Activated CD8-positive, alpha-beta memory T cell treated with anti-CD3 and anti-CD28 coated beads for 1 hour (primary cell): ENCODE measurements around the gene FAM200C.

Source experiments
- DNase-seq, 2 donors: peaks; one replicate each; pipeline ENCODE4 v3.0.0-alpha.2; 2020; ENCODE audit warnings: low read depth in 1 of 2; ENCODE audit errors: extremely low read depth in 1 of 2

The FAM200C gene

GRCh38 chr5:160420331-160420610, 20.4 kb upstream of the FAM200C start:
- DNase-seq = no peak

- no peak for DNase-seq
Measured at GRCh38 chr5:160419458-160420330, 19.8 kb upstream of the FAM200C start.

DNA sequence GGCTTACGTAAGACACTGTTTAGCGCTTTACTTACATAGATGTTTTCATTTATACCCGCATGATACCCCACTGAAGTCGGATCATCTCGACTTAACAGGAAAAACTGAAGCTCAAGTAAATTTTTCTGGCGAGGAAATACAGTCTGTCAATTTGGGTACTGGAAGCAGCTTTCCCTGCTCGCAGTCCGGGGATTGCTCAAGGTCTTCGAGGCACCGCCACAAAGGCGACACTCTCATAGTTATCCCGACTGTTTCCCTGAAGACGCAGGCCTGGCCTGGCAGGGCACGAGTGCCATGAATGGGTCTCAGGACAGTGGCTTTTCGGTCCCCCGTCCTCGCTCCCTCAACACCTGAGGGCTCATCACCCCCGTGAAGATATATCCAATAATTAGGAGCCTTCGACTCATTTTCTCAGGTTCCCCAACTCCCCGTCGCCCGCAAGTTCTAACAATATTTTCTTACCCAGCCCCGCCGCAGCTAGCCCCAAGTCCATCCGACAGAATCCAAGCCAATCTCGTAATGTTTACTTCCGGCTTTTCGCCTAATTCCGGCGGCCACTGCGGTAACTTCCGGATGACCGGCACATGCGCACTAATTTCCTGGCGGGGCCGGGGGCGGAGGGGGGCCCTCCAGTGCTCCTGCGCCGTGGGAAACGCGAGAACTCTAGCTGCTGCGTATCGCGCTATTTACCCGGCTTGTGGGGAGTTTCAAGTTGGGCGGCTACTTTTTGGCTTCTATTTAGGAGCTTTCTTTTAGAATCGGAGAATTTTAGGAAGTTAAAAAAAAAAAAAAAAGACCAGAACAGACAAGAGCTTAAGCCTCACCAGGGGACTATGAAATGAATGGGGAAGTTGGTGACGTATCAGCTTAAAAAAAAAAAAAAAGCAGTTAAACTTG, 19.0 kb upstream of the FAM200C start, which contains the start of gene SLU7:
Gene SLU7, minus strand, starts transcription at position 521 of the 897 bp plus-strand sequence. CDS start 3,787 bp downstream, outside the sequence.
- DNase-seq = peak; percentile 80 to 91

DNA sequence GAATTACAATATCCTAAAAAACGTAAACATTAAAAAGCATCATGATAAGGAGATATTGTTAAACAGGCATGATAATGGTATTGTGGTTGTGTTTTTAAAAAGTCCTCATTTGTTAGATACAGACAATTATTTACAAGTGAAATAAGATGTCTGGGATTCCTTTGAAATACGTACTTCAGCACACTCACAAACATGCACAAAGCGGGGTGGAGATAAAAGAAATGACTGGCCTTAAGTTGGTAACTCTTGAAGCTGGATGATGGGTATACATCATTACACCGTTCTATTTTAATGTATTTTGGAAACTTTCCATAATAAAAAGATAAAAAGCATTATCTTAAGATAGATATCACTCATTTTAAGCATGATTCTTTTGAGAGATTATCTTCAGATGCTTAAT, 1.0 kb downstream of the FAM200C start:
- DNase-seq = no peak

DNA sequence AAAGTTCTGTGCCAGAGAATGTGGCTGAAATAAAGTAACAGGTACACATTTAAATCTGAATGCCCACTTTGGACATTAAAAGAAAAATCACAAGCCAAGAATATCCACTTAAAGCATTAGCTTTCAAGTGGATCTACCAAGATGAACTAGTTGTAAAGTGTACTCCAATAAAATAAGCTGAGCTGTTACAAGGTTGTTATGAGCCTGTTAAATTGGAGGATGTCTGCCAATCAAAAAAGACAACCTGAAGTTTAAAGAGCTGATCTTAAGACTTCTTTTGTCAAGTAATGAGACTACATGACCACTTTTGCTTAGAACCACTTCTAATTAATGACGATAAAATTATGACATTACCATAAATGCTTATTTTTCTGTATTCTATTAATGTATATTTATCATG, 2.4 kb downstream of the FAM200C start:
- DNase-seq = no peak

DNA sequence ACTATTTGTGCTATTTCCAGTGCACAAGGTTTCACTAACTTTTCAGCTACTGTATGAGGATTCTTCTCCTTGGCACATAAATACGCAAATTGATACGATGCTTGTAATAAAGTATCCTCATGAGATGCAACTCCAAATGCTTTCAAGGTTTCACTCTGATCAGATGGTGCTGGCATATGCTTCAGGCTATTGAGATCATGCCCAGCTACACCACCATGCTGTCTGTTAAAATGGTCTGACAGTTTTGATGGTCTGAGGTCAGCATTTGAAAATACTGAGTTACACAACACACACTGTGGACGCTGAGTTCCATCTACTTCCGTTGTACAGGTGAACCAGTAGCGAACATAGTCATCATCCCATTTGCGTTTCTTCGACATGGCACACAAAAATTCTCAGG, 4.7 kb downstream of the FAM200C start:
- no peak for DNase-seq

DNA sequence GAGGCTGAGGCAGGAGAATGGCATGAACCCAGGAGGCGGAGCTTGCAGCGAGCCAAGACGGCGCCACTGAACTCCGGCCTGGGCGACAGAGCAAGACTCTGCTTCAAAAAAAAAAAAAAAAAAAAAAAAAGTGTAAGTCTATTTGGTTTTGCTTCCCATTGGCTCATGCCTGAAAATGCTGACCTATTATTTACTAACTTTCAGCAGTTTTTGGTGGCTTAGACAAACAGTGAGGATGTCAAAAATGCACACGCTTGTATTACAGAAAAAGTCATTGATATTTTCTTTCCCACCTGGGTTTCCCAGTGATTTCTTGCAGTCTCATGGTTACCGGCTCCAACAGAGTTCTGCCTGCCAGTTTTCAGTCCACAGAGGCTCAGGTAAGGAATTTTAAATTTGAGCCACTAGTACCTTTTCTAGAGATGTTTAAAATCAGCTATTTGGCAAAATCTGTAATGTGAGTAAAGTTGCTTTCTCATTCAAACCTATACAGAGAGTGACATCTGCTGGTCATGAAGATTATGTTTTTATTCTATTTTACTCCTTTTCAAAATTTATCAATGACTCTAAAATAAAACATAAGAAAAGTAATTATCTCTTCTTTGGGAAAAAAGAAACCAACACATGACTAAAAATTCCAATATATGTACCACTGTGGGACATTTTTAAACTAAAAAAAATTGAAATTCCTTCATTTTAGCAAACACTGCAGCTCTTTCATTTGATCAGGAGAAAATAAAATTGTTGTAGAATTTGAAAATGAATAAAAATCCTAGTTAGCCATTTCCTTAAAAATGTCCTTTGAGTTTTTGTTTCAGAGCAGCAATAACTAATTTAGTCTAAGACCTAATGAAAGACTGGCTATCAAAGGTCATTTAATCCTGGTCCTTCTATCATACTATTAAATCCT, 8.8 kb downstream of the FAM200C start:
- no peak for DNase-seq

DNA sequence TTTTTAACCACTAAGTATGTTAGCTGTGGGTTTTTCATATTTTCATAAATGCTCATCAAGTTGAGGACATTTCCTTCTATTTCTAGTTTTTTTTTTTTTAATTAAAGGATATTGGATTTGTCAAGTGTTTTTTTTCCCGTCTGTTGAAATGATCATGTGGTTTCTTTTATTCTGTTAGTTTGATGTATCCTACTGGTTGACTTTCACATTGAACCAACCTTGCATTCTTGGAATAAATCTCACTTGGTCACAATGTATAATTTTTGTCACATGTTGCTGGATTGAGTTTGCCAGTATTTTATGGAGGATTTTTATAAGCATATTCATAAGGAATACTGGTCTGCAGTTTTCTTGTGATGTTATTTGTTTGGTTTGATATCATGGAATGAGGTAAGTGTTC, 12.4 kb downstream of the FAM200C start:
- DNase-seq = no peak

- DNase-seq = no peak
Measured at GRCh38 chr5:160385496-160385895, 14.4 kb downstream of the FAM200C start.

GRCh38 chr5:160384681-160385080, 15.2 kb downstream of the FAM200C start:
- no peak for DNase-seq

DNA sequence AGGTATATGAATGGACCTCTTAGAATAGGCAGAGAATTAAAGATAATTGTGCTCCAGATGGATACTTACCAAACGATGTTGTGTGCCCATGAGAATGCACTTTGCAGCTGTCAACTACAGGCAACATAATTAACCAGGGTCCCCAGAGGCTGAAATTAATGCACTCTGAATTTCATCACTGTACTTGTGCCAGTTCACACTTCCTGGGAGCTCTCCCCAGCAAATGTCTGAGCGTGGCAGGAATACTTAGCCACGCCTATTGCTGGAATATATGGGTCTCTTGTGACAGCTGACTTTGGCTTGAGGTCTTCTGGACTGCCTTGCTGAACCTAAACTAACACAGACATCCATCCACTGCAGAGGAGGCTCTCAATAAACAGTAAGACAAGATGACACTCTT, 17.5 kb downstream of the FAM200C start:
- no peak for DNase-seq

GRCh38 chr5:160380041-160380440, 19.8 kb downstream of the FAM200C start:
- DNase-seq = no peak

DNA sequence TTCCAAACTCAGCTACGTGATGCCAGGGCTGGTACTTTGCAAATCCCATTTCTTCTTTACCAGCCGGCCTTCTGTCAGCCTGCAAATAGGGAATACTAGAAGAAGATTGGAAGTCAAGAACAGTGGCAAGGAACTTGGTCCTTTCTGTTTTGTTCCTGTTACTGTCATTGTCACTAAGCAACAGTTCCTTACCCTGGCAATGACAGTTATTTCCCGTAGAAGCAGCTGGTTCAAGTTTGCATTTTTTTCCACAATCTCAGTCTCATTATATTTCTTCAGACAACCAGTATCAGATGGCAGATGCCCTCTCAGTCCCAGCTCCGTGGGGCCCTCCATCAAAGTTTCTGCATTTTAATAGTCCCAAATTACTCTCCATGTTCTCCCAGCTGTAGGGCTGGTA, 20.3 kb downstream of the FAM200C start:
- no peak for DNase-seq

- no peak for DNase-seq
Measured at GRCh38 chr5:160378330-160378729, 21.5 kb downstream of the FAM200C start.

GRCh38 chr5:160377651-160378050, 22.2 kb downstream of the FAM200C start:
- no peak for DNase-seq

GRCh38 chr5:160376416-160376815, 23.4 kb downstream of the FAM200C start:
- DNase-seq = no peak

GRCh38 chr5:160375701-160376100, 24.2 kb downstream of the FAM200C start:
- DNase-seq = no peak

DNA sequence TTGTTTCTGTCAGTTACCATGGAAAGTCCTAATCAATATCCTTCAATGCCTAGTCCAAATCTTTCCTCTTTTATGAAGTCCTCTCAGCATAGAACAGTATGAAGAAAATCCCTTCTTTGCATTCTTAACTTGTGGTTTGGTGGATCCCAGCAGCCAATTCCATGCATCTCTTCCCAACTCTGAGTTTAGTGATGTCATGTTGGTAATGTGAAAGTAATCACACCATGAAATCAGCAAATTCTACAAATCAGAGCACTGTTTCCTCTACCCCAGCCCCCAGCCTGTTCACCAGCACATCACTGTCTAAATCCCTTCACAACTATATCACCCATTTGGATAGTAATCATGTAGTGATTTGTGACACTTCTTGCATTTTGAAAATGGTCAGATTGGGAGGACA, 24.7 kb downstream of the FAM200C start:
- no peak for DNase-seq

GRCh38 chr5:160371294-160371693, 28.6 kb downstream of the FAM200C start:
- DNase-seq = no peak

- no peak for DNase-seq
Measured at GRCh38 chr5:160370713-160371034, 29.2 kb downstream of the FAM200C start.
